Stimulated activated CD4-positive, alpha-beta T cell treated with anti-CD3 and anti-CD28 coated beads, Interleukin-12 subunit alpha, Interleukin-12 subunit beta, amount 100 ng/mL, for 4 hours (primary cell): ENCODE measurements around the gene LRP3.
A peak's percentile ranks its signal among the peaks of the same experiment; 100 is the strongest.
"Not testable (repeated sequence)": the region's sequence is repeated elsewhere in the genome, so short reads cannot be mapped to it uniquely, and the experiment has no call there.

Source experiments
- DNase-seq: peaks from one replicate; pipeline ENCODE4 v3.0.0-alpha.2; 2020

LRP3 gene, protein sequence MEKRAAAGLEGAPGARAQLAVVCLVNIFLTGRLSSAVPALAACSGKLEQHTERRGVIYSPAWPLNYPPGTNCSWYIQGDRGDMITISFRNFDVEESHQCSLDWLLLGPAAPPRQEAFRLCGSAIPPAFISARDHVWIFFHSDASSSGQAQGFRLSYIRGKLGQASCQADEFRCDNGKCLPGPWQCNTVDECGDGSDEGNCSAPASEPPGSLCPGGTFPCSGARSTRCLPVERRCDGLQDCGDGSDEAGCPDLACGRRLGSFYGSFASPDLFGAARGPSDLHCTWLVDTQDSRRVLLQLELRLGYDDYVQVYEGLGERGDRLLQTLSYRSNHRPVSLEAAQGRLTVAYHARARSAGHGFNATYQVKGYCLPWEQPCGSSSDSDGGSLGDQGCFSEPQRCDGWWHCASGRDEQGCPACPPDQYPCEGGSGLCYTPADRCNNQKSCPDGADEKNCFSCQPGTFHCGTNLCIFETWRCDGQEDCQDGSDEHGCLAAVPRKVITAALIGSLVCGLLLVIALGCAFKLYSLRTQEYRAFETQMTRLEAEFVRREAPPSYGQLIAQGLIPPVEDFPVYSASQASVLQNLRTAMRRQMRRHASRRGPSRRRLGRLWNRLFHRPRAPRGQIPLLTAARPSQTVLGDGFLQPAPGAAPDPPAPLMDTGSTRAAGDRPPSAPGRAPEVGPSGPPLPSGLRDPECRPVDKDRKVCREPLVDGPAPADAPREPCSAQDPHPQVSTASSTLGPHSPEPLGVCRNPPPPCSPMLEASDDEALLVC

DNA sequence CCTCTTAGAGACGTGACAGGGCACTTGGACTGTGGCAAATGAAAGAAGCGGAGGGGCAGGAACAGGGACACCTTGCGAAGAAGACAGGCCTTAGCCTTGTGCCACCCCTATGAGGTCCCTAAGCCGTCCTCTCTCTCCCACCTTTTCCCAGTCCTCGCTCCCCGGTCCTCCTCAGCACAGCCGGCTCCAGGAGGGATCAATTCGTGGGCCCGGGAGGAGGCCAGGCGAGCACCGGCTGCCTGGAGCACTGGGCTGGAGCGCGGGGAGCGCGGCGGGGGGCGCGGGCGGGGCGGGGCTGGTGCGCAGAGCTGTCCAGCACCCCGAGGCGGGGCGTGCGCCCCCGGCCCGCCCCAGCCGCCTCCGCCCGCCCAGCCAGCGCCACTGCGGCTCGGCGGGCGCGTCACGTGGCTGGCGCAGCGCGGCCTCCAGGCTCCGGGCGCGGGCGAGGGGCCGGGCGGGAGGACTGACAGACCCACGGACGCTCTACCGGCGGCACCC, at the start of gene LRP3:
Gene LRP3, plus strand, starts transcription at position 466 of the 498 bp plus-strand sequence. CDS start 456 bp downstream, outside the sequence.
- DNase-seq, result no peak

DNA sequence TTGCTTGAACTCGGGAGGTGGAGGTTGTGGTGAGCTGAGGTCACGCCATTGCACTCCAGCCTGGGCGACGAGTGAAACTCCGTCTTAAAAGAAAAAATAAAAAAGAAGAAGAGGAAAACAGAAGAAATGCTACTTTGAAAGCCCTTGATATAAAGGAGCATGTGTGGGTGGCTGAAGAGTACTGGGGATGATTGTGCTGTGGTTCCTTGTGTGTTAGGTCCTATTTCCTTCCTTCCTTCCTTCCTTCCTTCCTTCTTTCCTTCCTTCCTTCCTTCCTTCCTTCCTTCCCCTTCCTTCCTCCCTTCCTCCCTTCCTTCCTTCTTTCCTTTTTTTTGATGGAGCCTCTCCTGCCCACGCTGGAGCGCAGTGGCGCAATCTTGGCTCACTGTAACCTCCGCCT, 47.9 kb upstream of the LRP3 start:
- no peak for DNase-seq

DNA sequence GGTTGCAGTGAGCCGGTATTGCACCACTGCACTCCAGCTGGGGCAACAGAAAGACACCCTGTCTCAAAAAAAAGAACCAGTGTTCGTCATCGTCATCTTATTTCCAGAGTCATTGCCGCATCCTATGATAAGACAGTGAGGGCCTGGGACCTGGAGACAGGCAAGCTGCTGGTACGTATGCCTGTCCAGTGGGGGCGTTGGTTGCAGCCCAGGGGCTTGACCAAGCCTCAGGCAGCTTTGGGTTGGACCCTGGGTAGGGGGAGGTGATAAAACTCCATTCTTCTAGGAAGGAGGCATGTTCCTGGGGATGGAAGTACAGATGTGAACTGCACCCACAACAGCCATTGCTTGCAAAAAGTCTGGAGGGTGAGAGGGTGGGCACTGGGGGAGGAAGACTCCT, 46.6 kb upstream of the LRP3 start:
- DNase-seq, result no peak

DNA sequence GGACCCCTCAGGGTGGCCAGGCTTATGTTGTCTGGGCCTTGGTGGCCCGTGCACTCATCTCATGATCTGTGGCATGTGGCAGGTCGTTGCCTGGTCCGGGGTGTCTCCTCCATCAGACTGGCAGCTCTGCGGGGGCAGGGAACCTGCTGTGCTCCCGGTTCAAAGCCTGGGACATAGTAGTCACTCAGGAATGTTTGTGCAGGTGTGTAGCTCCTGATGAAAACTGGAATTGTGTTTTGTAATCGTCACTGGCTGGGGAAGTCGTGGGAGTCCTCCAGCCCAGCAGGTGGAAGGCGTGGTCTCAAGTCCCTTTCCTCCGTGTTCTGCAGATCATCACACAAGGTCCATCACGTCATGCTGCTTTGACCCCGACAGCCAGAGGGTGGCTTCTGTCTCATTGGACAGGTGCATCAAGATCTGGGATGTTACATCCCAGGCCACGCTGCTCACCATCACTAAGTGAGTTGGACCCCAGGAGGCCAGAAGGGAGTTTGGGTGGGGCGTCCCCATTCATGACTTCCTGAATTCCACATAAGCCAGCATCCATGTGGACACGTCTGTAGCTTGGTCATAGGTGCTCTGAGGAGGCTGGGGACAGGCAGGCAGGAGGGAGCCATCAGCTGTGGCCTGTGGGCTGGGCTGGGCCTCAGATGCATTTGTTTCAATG, 43.1 kb upstream of the LRP3 start:
- DNase-seq, result no peak

DNA sequence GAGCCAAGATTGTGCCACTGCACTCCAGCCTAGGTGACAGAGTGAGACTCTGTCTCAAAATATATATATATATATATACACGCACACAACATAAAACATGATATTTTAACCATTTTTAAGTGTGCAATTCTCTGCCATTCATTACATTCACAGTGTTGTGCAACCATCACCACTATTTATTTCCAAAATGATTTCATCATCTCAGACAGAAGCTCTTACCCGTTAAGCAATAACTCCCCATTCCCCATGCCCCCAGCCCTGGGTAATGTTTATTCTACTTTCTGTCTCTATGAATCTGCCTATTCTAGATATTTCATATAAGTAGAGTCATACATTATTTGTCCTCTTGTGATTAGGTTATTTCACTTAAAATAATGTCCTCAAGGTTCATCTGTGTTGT, 42.0 kb upstream of the LRP3 start:
- DNase-seq, result no peak

DNA sequence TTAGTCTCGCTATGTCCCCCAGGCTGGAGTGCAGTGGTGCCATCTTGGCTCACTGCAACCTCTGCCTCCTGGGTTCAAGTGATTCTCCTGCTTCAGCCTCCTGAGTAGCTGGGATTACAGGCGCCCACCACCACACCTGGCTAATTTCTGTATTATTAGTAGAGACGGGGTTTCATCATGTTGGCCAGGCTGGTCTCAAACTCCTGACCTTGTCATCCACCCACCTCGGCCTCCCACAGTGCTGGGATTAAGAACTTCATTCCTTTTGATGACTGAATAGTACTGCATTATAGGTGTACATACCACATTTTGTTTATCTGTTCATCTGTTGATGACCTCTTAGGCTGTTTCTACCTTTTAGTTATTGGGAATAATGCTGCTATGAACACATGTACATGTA, 41.5 kb upstream of the LRP3 start:
- not testable (repeated sequence) for DNase-seq

DNA sequence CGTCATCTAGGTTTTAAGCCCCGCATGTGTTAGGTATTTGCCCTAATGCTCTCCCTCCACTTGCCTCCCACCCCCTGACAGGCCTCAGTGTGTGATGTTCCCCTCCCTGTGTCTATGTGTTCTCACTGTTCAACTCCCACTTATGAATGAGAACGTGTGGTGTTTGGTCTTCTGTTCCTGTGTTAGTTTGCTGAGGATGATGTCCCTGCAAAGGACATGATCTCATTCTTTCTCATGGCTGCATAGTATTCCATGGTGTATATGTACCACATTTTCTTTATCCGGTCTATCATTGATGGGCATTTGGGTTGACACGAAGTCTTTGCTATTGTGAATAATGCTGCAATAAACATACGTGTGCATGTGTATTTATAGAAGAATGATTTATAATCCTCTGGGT, 39.8 kb upstream of the LRP3 start:
- not testable (repeated sequence) for DNase-seq

DNA sequence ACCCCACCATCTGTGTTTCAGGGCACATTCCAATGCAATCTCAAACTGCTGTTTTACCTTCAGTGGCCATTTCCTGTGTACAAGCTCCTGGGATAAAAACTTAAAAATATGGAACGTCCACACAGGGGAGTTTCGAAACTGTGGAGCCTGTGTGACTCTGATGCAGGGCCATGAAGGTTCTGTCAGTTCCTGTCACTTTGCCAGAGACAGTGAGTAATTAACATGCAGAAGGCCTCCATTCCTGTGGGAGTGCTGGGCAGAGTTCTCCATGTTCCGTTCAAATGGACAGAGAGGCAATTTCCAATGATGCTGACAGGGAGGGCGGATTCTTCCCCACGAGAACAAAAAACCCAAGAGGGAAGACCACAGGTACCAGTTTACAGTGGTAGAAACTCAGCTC, 37.8 kb upstream of the LRP3 start:
- DNase-seq, result no peak

DNA sequence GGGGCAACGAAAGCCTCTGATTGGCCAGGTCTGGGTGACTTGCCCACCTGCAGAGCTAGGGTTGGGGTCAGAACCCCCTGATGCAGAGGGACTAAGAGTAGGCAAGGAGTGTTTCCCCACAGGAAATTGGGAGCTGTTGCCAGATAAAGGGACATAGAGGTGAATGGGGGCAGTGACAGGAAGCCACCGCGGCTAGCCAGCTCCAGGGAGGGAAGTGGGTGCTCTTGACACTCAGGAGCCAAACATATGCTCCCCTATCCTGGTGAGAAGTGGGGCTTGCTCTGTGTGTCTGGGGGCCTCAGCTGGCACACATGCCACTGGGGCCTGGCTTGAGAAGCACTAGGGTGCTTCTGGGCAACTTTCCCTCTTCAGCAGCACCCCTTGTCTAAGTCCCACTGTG, 36.2 kb upstream of the LRP3 start:
- DNase-seq, result no peak

DNA sequence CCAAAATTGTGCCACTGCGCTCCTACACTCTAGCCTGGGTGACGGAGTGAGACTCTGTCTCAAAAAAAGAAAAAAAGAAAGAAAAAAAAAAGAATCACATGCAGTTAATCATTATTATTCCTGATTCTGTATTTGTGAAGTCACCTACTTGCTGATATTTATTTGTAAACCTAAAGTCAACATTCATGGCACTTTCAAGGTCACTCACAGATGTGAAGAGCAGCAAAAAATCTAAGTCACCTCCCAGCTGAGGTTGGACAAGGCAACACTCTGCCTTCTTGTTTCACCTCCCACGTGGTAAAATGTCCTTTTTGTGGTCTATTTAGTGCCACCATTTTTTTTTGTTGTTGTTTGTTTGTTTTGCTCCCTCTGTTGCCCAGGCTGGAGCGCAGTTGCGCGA, 35.8 kb upstream of the LRP3 start:
- no peak for DNase-seq

DNA sequence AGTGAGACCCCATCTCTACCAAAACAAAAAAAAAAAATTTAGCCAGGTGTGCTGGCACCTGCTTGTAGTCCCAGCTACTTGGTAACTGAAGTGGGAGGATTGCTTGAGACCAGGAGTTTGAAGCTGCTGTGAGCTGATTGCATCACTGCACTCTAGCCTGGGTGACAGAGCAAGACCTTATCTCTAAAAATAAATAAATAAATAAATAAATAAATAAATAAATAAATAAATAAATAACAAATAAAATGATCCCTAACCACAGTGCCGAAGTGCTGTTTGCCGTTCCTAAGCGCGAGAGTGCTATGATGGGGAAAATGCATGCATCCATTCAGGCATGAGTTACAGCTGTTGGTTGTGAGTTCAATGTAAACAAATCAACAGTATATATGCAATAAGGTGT, 35.0 kb upstream of the LRP3 start:
- DNase-seq, result no peak

DNA sequence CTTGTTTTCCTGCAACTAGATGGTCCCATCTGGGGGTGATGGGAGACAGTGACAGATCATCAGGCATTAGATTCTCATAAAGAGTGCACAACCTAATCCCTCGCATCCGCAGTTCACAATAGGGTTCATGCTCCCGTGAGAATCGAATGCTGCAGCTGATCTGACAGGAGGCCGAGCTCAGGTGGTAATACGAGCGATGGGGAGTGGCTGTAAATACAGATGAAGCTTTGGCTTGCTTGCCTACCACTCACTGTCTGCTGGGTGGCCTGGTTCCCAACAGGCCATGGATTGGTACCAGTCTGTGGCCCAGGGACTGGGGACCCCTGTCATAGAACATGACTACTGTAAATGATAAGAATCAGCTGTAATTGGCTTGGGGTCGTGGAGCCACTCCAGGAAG, 34.2 kb upstream of the LRP3 start:
- DNase-seq, result no peak

DNA sequence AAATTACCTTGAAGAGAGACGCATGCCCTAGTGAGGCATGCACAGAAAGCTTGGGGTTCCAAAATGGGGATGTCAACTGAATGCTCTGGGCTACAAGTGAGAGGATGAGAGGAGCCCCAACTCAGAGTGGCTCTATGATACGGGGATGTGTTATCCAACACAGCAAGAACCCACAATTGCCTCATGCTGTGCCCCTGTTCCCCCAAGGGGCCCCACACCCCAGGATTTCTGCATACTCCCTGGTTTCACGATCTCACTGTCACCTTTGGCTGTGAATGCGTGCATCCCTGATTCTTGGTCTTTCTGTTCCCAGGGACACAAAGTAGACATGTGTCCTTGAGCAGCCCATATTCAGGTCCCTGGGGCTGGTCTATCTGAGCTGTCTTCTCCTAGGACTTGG, 32.9 kb upstream of the LRP3 start:
- DNase-seq, result no peak

DNA sequence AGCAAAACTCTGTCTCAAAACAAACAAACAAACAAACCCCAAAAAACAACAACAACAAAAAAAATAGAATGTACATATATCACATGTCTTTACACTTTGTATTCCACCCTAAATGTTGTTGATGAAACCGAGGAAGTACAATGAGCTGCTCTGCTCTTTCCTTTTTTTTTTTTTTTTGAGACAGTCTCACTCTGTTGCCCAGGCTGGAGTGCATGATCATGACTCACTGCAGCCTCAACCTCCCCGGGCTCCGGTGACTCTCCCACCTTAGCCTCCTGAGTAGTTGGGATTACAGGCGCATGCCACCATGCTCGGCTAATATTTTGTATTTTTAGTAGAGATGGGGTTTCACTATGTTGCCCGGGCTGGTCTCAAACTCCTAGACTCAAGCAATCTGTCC, 30.6 kb upstream of the LRP3 start:
- DNase-seq, result no peak

DNA sequence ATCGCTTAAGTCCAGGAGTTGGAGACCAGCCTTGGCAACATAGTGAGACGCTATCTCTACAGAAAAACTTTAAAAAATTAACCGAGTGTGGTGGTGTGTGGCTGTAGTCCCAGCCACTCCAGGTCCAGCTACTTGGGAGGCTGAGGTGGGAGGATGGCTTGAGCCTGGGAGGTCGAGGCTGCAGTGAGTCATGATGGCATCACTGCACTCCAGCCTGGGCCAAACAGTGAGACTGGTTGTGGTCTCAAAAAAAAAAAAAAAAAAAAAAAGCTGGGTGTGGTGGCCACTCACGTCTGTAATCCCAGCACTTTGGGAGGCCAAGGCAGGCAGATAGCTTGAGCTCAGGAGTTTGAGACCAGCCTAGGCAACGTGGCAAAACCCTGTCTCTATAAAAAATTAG, 28.1 kb upstream of the LRP3 start:
- DNase-seq, result not testable (repeated sequence)

DNA sequence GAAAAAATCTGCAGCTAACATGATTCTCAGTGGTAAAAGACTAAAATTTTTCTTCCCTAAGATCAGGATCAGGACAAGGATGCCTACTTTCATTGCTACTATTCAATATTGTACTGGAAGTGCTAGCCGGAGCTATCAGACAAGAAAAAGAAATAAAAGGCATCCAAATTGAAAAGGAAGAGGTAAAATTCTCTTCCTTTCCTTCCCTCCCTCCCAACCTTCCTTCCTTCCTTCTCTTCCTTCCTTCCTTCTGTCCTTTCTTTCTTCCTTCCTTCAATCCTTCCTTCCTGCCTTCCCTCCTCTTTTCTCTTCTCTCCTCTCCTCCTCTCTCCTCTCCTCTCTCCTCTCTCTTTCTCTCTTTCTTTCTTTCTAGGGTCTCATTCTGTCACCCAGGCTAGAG, 26.7 kb upstream of the LRP3 start:
- DNase-seq, result no peak

DNA sequence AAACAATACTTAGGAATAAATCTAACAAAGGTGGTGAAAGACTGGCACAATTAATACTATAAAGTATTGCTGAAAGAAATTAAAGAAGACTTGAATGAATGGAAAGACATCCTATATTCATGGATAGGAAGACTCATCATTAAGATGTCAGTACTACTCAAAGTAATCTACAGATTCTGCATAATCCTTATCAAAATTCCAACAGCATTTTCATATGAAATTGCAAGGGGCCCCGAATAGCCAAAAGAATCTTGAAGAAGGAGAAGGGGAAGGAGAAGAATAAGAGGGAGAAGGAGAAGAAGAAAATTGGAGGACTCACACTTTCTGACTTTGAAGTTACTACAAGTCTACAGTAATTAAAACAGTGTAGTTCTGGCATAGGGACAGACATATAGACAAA, 25.6 kb upstream of the LRP3 start:
- no peak for DNase-seq

DNA sequence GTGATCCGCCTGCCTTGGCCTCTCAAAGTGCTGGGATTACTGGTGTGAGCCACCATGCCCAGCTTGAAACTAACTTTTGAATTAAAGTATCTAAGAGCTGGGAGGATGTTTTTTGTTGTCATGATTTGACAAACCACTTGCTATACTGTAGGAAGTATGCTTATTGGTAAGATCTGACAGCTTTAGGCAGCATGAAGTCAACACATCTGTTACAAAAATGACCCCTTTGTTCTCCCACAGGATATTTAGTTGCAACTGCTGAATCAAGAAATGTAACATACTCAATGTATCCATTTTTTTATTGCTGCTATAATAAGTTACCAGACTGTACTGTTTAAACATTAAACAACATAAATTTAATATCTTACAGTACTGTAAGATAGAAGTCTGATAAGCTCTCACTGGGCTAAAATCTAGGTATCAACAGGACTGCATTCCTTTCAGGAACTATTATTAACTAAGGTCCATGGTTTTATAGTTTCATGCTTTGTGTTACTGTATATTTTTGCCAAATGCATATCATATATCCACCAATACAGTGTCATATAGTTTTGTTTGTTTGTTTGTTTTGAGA, 22.8 kb upstream of the LRP3 start:
- DNase-seq, result no peak

DNA sequence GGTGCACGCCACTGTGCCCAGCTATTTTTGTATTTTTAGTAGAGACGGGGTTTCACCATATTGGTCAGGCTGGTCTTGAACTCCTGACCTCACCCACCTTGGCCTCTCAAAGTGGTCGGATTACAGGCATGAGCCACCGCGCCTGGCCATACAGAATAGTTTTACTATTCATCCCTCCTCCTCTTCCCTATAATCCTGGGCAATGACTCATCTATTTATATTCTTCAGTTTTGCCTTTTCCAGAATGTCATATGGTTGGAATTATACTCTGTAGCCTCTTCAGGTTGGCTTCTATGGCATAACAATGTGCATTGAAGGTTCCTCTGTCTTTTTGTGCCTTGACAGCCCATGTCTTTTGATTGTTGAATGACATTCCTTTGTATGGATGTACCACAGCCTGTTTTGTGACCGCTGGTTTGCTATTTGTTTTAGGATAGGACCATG, 22.2 kb upstream of the LRP3 start:
- no peak for DNase-seq

DNA sequence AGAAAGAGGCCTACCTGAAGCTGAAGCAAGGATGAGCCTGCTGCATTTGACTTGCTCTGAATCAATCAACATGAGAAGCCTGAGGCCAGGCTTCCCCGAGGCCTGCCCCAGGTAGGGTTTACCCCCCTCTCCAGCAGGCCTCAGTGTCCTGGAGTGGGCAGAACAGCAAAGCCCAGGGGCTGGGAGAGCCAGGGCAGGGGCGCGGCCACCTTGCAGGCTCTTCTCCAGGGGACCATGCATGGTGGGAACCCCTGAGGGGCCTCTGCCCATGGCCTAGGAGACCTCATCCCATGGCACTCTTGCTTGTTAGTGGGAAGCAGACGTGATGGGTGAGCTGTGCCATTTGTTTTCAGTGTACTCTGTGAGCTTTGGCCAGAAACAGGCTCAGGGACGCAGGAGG, 19.9 kb upstream of the LRP3 start:
- no peak for DNase-seq

DNA sequence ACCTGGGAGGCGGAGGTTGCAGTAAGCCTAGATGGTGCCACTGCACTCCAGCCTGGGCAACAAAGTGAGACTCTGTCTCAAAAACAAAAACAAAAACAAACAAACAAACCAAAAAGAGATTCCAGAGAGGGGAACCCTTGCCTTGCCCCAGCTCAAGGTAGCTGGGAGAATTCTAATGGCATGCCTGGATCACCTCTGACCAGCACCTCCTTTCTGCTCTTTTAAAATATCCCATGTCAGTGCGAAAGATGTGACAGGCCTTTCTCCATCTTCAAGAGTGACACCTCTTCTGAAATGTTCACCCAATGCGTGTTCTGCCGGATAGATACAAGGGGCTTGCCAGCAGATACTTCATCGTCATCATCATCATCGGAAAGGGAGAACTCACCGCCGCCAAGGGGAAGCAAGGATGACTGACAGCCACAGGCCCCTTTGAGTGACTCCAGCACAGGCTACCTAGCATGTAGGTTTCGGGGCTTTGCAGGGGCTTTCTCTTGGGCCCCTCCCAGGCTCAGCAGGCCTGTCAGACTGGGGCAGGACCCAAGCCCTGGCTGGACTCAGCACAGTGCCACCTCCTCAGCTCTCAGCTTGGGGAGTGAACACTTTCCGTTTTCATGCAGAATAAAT, 18.9 kb upstream of the LRP3 start:
- DNase-seq, result no peak

DNA sequence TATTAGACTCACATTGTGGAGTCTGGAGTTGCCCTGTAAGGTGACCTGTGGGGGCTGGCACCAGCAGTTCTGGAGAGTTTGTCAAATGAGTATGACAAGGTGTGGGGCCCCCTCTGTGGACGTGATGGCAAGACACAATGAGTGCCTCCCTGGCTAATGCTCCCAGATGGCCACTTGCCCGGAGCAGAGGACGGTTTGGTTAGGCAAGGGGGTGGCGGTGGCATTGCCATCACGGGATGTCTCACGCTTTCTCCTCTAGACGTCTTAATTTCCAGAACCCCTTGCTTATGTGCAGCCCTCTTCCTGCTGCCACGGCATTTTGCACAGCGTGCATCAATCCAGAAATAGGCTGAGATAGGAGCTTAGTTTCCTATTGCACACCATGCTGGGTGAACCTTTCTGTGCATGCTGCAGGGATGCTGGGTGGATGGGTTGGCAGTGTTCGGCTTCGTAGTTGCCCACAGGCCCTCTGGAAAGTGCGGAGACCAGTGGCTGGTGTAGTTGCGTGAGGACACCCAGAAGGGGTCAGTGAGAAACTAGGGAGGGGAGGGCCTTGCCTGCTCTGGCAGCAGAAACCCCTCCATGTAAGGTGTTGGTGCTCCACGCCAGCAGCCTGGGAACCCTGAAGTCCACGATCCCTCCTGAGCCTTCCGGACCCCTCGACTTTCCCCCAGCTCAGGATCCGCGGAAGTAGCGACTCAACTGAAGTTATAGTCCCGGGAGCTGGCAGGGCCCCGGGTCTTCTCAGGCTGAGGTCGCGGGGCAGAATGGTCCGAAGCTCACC, 18.1 kb upstream of the LRP3 start:
- DNase-seq, result peak; percentile 19
